GM12892 (cell line): Measurements from ENCODE around the gene AK5.

Experiments used
- POLR2A ChIP-seq: IDR thresholded peaks from 2 replicates; pipeline ENCODE4 v1.6.1; 2011; ENCODE audit warnings: low read depth, low read length, control low read depth
- POLR2AphosphoS5 ChIP-seq: IDR thresholded peaks from 2 replicates; pipeline ENCODE4 v1.6.1; 2011; ENCODE audit warnings: low read depth, low read length, control low read depth
- TAF1 ChIP-seq: IDR thresholded peaks from 2 replicates; pipeline ENCODE4 v1.6.1; 2011; ENCODE audit warnings: low read depth, mild to moderate bottlenecking, control low read depth, low read length, borderline replicate concordance

- TF ChIP-seq POLR2AphosphoS5 (no peak), POLR2A (no peak), TAF1 (no peak)
Measured at GRCh38 chr1:77514921-77515776, 233.3 kb downstream of the AK5 start.
